GM18873 (cell line): Measurements from ENCODE around the gene PEMT.
A peak's percentile ranks its signal among the peaks of the same experiment; 100 is the strongest.
"Not testable (repeated sequence)": the region's sequence is repeated elsewhere in the genome, so short reads cannot be mapped to it uniquely, and the experiment has no call there.

ENCODE experiments used
- ATAC-seq: cut with Tn5 transposase; IDR thresholded peaks from one replicate; pipeline ENCODE4 v1.9.1; 2021; ENCODE audit warnings: mild to moderate bottlenecking, moderate library complexity, moderate number of reproducible peaks; ENCODE audit not compliant: unreplicated experiment, low FRiP score

Gene PEMT

GRCh38 chr17:17493249-17493985, 98.1 kb downstream of the PEMT start:
- ATAC-seq: no peak

GRCh38 chr17:17492571-17492970, 98.9 kb downstream of the PEMT start:
- no peak for ATAC-seq

- ATAC-seq: no peak
These were observed 99.4 kb downstream of the PEMT start for GRCh38 chr17:17492085-17492484.

- no peak for ATAC-seq
These were observed 99.9 kb downstream of the PEMT start for GRCh38 chr17:17491546-17491988.

- ATAC-seq: no peak
These were observed 100.5 kb downstream of the PEMT start for GRCh38 chr17:17491031-17491471.

- ATAC-seq: no peak
These were observed 103.5 kb downstream of the PEMT start for GRCh38 chr17:17487998-17488397.

GRCh38 chr17:17486416-17486815, 105.1 kb downstream of the PEMT start:
- ATAC-seq: not testable (repeated sequence)

- ATAC-seq: no peak
These were observed 106.1 kb downstream of the PEMT start for GRCh38 chr17:17485420-17485819.

- no peak for ATAC-seq
These were observed 107.0 kb downstream of the PEMT start for GRCh38 chr17:17484451-17484899.

- no peak for ATAC-seq
These were observed 109.6 kb downstream of the PEMT start for GRCh38 chr17:17481860-17482259.

- ATAC-seq: no peak
These were observed 110.8 kb downstream of the PEMT start for GRCh38 chr17:17480593-17481148.

GRCh38 chr17:17479209-17479608, 112.3 kb downstream of the PEMT start:
- no peak for ATAC-seq

- peak; percentile 64 for ATAC-seq
These were observed 114.5 kb downstream of the PEMT start, which contains the start of gene MED9 for GRCh38 chr17:17476865-17477467. Gene MED9 (plus strand): TSS chr17:17477000. CDS start chr17:17477042, 42 bp downstream.

GRCh38 chr17:17474341-17474740, 117.2 kb downstream of the PEMT start:
- ATAC-seq: no peak

- no peak for ATAC-seq
These were observed 119.1 kb downstream of the PEMT start for GRCh38 chr17:17472333-17472920.

- no peak for ATAC-seq
These were observed 121.5 kb downstream of the PEMT start for GRCh38 chr17:17469996-17470395.

GRCh38 chr17:17469358-17469757, 122.2 kb downstream of the PEMT start:
- no peak for ATAC-seq

- ATAC-seq: no peak
These were observed 123.1 kb downstream of the PEMT start for GRCh38 chr17:17468217-17469010.

- ATAC-seq: no peak
These were observed 123.8 kb downstream of the PEMT start for GRCh38 chr17:17467720-17468119.

GRCh38 chr17:17467016-17467415, 124.5 kb downstream of the PEMT start:
- ATAC-seq: no peak
